SK-N-MC (cell line): ENCODE measurements around the gene VANGL2.
A peak's percentile ranks its signal among the peaks of the same experiment; 100 is the strongest.

ENCODE experiments used
- DNase-seq: peaks from one replicate; pipeline ENCODE4 v3.0.0-alpha.2; 2011; ENCODE audit warnings: low read depth, low spot score
- H3K27ac ChIP-seq: fragments of 200-600 bp; sonication (generic); 2 replicates; pipeline ENCODE4 v1.5.1; 2016; ENCODE audit warnings: mixed run types
- H3K36me3 ChIP-seq: fragments of 200-600 bp; sonication (generic); 2 replicates; pipeline ENCODE4 v1.6.1; 2017; ENCODE audit warnings: antibody characterized with exemption, low read length, mixed read lengths; ENCODE audit not compliant: insufficient read depth
- H3K4me3 ChIP-seq: fragments of 200-600 bp; sonication (generic); 2 replicates; pipeline ENCODE4 v1.5.1; 2016
- H3K9ac ChIP-seq: fragments of 200-600 bp; sonication (generic); 2 replicates; pipeline ENCODE4 v1.8.0; 2017; ENCODE audit warnings: mixed run types, mixed read lengths; ENCODE audit not compliant: insufficient read length
- H3K9me3 ChIP-seq: fragments of 200-600 bp; sonication (generic); 2 replicates; pipeline ENCODE4 v1.6.1; 2017; ENCODE audit warnings: low read depth, mild to moderate bottlenecking, antibody characterized with exemption, low read length, moderate library complexity, mixed read lengths
- EZH2 ChIP-seq: fragments of 200-600 bp; sonication (generic); IDR thresholded peaks from one replicate; pipeline ENCODE4 v1.6.1; 2017; ENCODE audit warnings: antibody characterized with exemption
- FOXP2 ChIP-seq: optimal IDR thresholded peaks from 2 replicates; pipeline ENCODE3; 2011; ENCODE audit warnings: mild to moderate bottlenecking, moderate library complexity; ENCODE audit not compliant: insufficient read depth; ENCODE audit errors: extremely low read length, control extremely low read depth
- POLR2AphosphoS5 ChIP-seq: IDR thresholded peaks from 2 replicates; pipeline ENCODE4 v1.6.1; 2012; ENCODE audit warnings: mild to moderate bottlenecking, low read depth, low read length, borderline replicate concordance

VANGL2 gene

DNA sequence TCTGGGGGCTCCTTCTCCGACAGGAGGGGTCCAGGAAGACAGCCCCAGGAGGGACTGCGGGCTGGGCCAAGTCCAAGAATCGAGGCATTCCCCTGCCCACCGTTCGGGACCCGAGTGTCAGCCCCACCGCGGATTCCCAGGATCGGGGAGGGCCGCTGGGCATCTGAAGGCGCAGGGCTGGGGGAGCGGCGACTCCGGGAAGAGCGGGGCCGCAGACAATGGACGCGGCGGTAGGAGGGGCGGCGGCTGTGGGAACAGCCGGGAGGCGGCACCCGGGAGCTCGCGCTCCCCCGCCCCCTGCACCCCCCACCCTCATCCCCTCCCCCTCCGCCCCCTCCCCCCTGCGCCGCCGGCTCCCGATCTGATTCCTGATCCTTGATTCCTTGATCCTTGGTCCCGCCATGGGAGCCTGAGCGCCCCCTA, at the start of gene VANGL2:
Gene VANGL2 (plus strand): TSS at position 342 of the 423 bp plus-strand sequence. CDS start 15,274 bp downstream, outside the sequence.
- no peak for DNase-seq
- H3K4me3 ChIP-seq: peak within 1 kb of the TSS; percentile 88
- 0 out of 2 replicates have a peak within 1 kb of the TSS, but pooled peaks have one; percentile 57 for H3K27ac ChIP-seq
- no peaks in the 10 kb centered on the region for H3K36me3 ChIP-seq
- no peaks in the 10 kb centered on the region for H3K9me3 ChIP-seq
- TF ChIP-seq POLR2AphosphoS5: peak; percentile 73
- no peak for TF ChIP-seq EZH2
- H3K9ac ChIP-seq: peak within 1 kb of the TSS; percentile 89

DNA sequence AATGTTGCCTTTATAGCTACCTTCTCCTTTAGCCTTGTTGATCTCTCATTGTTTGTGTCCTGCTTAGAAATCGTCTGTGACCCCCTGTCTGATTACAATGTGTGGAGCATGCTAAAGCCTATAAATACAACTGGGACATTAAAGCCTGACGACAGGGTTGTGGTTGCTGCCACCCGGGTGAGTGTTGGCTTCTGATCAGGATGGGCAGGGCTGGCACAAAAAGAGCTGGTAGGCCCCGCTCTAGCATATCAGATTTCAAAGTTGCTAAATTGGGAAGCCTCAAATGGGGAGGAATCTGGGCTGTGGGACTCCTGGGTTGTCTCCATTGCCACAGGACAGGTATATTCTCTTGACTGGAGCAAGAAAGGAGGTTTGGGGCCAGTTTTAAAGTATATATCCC, 48.7 kb upstream of the VANGL2 start:
- TF ChIP-seq EZH2 (no peak), FOXP2 (no peak), POLR2AphosphoS5 (no peak)
- Histone ChIP-seq H3K4me3 (no peak overlapping the region), H3K9ac (no peak overlapping the region), H3K9me3 (no peaks in the 10 kb centered on the region), H3K36me3 (peaks cover 82% of the 10 kb centered on the region), H3K27ac (no peak overlapping the region)
- DNase-seq: no peak

DNA sequence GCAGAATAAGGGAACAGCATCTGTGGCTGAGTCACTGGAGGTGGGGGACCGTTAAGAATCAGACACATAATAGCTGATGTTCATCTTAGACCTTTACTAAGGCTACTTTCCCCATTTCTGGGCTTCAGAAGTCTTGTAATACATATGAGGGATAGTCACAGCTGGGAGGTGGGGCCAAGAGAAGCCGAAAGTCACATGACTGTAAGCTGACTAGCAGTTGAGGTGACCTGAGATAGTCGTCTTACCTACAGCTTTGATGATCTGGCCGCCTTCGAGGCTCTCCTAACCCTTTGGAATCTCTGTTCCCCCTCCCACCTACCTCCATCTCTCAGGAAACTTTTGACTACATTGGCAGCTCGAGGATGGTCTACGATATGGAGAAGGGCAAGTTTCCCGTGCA, 47.8 kb upstream of the VANGL2 start:
- DNase-seq: no peak
- Histone ChIP-seq H3K9me3 (no peaks in the 10 kb centered on the region), H3K27ac (no peak overlapping the region), H3K9ac (no peak overlapping the region), H3K36me3 (peaks cover 89% of the 10 kb centered on the region), H3K4me3 (no peak overlapping the region)
- TF ChIP-seq FOXP2 (no peak), EZH2 (no peak), POLR2AphosphoS5 (no peak)

DNA sequence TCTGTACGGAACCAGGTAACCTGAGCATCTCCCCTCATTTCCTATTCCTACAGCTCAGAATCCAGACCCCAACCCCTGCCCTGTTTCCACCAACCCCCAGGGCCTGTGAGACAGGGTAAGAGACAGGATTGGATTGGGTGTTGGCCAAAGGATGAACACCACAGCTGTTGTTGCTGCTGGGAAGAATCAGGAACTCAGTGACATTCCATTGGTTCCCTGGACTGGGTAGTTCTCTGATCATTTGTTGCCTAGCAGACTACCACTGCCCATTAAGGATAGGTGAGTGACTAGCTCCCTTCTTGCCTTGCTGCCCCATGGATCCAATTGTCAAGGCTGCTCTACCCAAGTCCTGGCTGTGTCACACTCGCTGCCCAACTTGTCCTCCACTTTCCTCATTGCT, 47.1 kb upstream of the VANGL2 start:
- DNase-seq: no peak
- Histone ChIP-seq H3K36me3 (peaks cover 91% of the 10 kb centered on the region), H3K9ac (no peak overlapping the region), H3K4me3 (no peak overlapping the region), H3K9me3 (no peaks in the 10 kb centered on the region), H3K27ac (no peak overlapping the region)
- TF ChIP-seq FOXP2: no peak
- TF ChIP-seq POLR2AphosphoS5: no peak
- no peak for TF ChIP-seq EZH2

DNA sequence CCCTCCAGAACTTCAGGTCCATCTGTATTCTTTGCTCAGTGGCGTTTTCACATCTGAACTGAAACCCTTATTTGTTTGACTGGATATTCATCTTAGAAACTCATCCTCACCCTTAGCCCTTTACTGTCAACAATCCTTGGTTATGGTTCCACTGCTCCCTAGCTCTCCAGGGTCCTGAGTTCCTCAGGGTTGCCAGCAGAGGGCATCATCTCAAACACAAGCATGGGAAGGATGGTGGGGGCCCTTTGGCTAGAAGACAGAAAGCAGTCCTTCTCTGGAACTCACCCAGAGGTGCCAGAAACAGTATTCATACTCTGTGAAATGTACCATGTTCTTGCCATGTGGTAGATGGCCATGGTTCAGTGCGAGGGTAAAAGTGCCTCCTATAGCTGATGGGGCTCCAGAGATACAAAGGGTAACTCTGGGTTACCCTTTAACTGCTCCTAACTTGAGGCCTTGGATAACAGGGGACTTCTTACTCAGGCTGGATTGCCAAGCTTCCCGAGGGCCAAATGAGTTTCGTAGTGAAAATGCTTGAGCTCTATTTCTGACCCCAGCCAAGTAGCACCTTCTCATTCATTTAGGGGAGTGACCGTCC, 45.9 kb upstream of the VANGL2 start:
- TF ChIP-seq EZH2: no peak
- no peak for TF ChIP-seq FOXP2
- no peak for TF ChIP-seq POLR2AphosphoS5
- no peak overlapping the region for H3K9ac ChIP-seq
- H3K4me3 ChIP-seq: no peak overlapping the region
- no peaks in the 10 kb centered on the region for H3K9me3 ChIP-seq
- H3K36me3 ChIP-seq: peaks cover 81% of the 10 kb centered on the region
- DNase-seq: no peak
- H3K27ac ChIP-seq: no peak overlapping the region

DNA sequence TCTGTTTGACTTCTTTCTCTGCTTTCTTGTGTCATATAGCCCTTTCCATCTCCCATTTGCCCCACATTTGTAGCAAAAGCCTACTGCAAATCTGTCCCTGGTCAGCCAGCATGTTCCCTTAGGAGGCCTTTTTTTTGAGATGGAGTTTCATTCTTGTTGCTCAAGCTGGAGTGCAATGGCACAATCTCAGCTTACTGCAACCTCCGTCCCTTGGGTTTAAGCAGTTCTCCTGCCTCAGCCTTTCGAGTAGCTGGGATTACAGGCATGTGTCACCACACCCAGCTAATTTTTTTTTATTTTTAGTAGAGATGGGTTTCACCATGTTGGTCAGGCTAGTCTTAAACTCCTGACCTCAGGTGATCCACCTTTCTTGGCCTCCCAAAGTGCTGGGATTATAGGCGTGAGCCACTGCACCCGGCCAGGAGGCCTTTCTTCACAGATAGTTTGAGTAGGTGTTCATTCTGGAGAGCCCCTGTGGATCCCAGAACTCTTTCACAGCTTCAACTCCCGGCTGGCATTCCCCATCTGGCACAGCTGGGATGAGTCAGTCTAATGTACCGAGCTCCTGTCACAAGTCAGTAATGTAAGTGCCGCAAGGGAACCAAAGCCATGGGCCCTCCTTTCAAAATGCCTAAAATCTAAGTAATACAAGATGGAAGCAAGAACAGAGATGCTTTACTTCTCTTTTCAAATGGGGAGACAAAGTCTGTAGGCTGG, 42.9 kb upstream of the VANGL2 start:
- no peak overlapping the region for H3K27ac ChIP-seq
- H3K4me3 ChIP-seq: no peak overlapping the region
- peaks cover 57% of the 10 kb centered on the region for H3K36me3 ChIP-seq
- H3K9me3 ChIP-seq: no peaks in the 10 kb centered on the region
- H3K9ac ChIP-seq: no peak overlapping the region
- TF ChIP-seq POLR2AphosphoS5 (no peak), FOXP2 (no peak), EZH2 (no peak)
- no peak for DNase-seq

DNA sequence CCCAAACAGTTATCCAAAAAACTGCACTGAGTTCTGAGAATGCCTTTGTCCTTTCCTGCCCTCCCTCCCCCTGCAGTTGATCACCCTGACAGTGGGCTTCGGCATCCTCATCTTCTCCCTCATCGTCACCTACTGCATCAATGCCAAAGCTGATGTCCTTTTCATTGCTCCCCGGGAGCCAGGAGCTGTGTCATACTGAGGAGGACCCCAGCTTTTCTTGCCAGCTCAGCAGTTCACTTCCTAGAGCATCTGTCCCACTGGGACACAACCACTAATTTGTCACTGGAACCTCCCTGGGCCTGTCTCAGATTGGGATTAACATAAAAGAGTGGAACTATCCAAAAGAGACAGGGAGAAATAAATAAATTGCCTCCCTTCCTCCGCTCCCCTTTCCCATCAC, 42.3 kb upstream of the VANGL2 start:
- Histone ChIP-seq H3K9me3 (no peaks in the 10 kb centered on the region), H3K4me3 (no peak overlapping the region), H3K36me3 (peaks cover 51% of the 10 kb centered on the region), H3K27ac (no peak overlapping the region), H3K9ac (no peak overlapping the region)
- no peak for DNase-seq
- no peak for TF ChIP-seq EZH2
- TF ChIP-seq POLR2AphosphoS5: no peak
- TF ChIP-seq FOXP2: no peak

DNA sequence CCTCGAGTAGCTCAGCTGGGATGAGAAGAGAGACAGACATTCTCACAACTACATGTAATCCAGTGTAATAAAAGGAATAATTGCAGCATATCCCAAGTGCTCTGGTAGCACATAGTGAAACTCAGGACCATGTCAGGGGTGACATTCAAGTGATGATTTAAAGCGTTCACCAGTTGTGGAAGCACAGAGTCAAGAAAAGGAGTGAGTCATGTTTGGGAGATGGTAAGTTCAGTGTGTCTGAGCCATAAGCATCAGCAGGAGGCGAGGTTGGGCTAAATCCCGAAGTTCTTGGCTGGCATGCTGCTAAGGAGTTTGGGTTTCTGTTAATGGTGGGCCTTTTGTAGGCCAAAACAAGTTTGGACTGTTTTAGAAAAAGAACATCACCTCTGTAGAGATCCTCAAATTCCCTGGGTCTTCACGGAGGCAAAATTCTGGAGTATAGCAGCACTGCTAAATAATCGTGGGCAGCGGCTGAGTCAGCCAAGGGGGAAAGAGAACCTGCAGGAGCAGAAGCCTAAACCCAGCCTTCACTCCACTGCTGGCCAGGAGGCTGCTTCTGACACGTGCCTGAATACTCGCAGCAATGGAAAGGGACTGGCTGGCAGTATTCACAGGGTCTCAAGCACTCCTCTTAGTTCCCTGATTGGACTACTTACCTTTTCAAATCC, 40.7 kb upstream of the VANGL2 start:
- no peaks in the 10 kb centered on the region for H3K9me3 ChIP-seq
- H3K27ac ChIP-seq: no peak overlapping the region
- no peak for DNase-seq
- no peak overlapping the region for H3K4me3 ChIP-seq
- peaks cover 34% of the 10 kb centered on the region for H3K36me3 ChIP-seq
- TF ChIP-seq POLR2AphosphoS5 (no peak), EZH2 (no peak), FOXP2 (no peak)
- H3K9ac ChIP-seq: no peak overlapping the region
